Ishikawa (cell line): Measurements from ENCODE around the gene CNIH2.

ENCODE experiments used
- CEBPB ChIP-seq: IDR thresholded peaks from 2 replicates; pipeline ENCODE4 v1.6.1; 2012
- CREB1 ChIP-seq: IDR thresholded peaks from 2 replicates; pipeline ENCODE4 v1.6.1; 2012; ENCODE audit warnings: low read depth
- EGR1 ChIP-seq: IDR thresholded peaks from 2 replicates; pipeline ENCODE4 v1.6.1; 2012
- EP300 ChIP-seq: IDR thresholded peaks from 2 replicates; pipeline ENCODE4 v1.6.1; 2012; ENCODE audit warnings: borderline replicate concordance
- FOXM1 ChIP-seq: IDR thresholded peaks from 2 replicates; pipeline ENCODE4 v1.6.1; 2012; ENCODE audit warnings: low read depth, borderline replicate concordance
- MAX ChIP-seq: IDR thresholded peaks from 2 replicates; pipeline ENCODE4 v1.6.1; 2012
- NFIC ChIP-seq: IDR thresholded peaks from 2 replicates; pipeline ENCODE4 v1.6.1; 2012
- RAD21 ChIP-seq: IDR thresholded peaks from 2 replicates; pipeline ENCODE4 v1.6.1; 2012; ENCODE audit warnings: low read depth
- REST ChIP-seq: IDR thresholded peaks from 2 replicates; pipeline ENCODE4 v1.6.1; 2012; ENCODE audit warnings: low read depth, mild to moderate bottlenecking
- TAF1 ChIP-seq: IDR thresholded peaks from 2 replicates; pipeline ENCODE4 v1.6.1; 2012; ENCODE audit warnings: low read depth, mild to moderate bottlenecking
- TCF12 ChIP-seq: IDR thresholded peaks from 2 replicates; pipeline ENCODE4 v1.6.1; 2012; ENCODE audit warnings: low read depth
- TEAD4 ChIP-seq: IDR thresholded peaks from 2 replicates; pipeline ENCODE4 v1.6.1; 2012
- YY1 ChIP-seq: IDR thresholded peaks from 2 replicates; pipeline ENCODE4 v1.6.1; 2012; ENCODE audit warnings: low read depth
- ZBTB7A ChIP-seq: IDR thresholded peaks from 2 replicates; pipeline ENCODE4 v1.6.1; 2012; ENCODE audit warnings: low read depth
- TF ChIP-seq, protein P1 (sequence below): IDR thresholded peaks from 2 replicates; pipeline ENCODE4 v1.6.1; 2012

The CNIH2 gene

DNA sequence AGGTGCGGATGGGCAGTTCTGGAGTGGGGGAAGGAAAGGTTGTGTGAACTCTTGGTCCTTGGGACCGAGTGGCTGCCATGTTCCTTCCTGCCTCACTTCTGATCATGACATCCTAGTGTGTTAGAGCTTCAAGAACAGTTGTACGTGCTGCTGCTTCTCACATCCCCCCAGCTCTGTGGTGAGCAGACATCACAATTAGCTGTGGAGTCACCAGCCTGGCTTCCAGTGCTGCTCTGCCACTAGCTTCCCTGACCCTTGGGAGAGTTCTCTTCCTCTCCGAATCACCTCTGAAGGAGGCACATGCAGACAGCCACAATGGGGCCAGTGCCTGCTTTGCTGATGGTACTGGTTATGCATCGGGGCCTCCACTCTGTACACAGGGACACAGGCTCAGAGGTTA, 15.8 kb upstream of the CNIH2 start:
- TF ChIP-seq, protein P1, sequence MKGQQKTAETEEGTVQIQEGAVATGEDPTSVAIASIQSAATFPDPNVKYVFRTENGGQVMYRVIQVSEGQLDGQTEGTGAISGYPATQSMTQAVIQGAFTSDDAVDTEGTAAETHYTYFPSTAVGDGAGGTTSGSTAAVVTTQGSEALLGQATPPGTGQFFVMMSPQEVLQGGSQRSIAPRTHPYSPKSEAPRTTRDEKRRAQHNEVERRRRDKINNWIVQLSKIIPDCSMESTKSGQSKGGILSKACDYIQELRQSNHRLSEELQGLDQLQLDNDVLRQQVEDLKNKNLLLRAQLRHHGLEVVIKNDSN = no peak
- TF ChIP-seq EGR1 = no peak
- TF ChIP-seq ZBTB7A = no peak
- no peak for TF ChIP-seq NFIC
- no peak for TF ChIP-seq RAD21
- TF ChIP-seq CEBPB = no peak
- no peak for TF ChIP-seq TAF1
- no peak for TF ChIP-seq CREB1
- no peak for TF ChIP-seq REST

DNA sequence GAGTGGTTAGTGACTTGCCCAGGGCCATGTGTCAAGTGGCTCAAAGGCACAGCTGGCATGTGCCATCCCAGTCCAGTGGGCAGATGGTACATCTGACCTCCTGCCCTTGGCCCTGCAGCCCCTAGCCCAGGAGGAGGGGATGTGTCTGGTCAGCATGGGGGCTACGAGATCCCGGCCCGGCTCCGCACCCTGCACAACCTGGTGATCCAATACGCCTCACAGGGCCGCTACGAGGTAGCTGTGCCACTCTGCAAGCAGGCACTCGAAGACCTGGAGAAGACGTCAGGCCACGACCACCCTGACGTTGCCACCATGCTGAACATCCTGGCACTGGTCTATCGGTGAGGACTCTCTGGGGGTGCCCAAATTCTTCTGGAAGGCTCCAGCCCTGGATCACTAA, 15.3 kb upstream of the CNIH2 start:
- TF ChIP-seq ZBTB7A (no peak), TAF1 (no peak), CREB1 (no peak), REST (no peak), RAD21 (no peak), FOXM1 (no peak), EGR1 (no peak), YY1 (no peak), EP300 (no peak), CEBPB (no peak), TEAD4 (no peak), TCF12 (no peak), MAX (no peak), NFIC (no peak)
- TF ChIP-seq, protein P1 = no peak

DNA sequence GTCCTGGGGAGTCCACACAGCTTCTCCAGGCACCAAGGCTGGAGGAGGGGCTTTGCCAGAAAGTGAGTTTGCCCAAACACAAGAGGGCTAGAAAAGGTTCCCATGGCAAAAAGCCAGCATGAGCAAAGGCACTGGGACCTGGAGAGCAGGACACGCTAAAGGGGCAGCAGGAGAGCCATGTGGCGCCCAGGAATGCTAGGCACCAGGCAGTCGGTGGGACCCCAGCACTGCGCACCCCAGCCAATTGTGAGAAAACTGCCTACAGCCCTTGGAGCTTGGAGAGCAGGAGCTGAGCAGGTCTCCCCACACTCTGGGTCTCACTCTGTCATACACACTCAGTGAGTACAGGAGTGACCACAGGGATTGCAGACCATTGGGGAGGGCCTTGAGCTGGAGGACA, 14.7 kb upstream of the CNIH2 start:
- no peak for TF ChIP-seq NFIC
- no peak for TF ChIP-seq EGR1
- TF ChIP-seq FOXM1 = no peak
- no peak for TF ChIP-seq TEAD4
- no peak for TF ChIP-seq TAF1
- TF ChIP-seq ZBTB7A = no peak
- TF ChIP-seq, protein P1 = no peak
- no peak for TF ChIP-seq TCF12
- TF ChIP-seq MAX = no peak
- no peak for TF ChIP-seq EP300
- TF ChIP-seq CREB1 = no peak
- no peak for TF ChIP-seq CEBPB
- no peak for TF ChIP-seq REST
- TF ChIP-seq RAD21 = no peak
- TF ChIP-seq YY1 = no peak

- TF ChIP-seq MAX (no peak), NFIC (no peak), ZBTB7A (no peak), REST (no peak), YY1 (no peak), TEAD4 (no peak), RAD21 (no peak), TCF12 (no peak), EP300 (no peak), CREB1 (no peak), TAF1 (no peak), FOXM1 (no peak), CEBPB (no peak), EGR1 (no peak)
- TF ChIP-seq, protein P1 = no peak
These were observed 14.2 kb upstream of the CNIH2 start for GRCh38 chr11:66263785-66264184.
